ENCODE data around the gene IRS2. TPM values are rescaled to one million over a fixed set of nuclear protein-coding genes. Genes with fewer than 3 reads are reported as not detected.

The IRS2 gene
- total RNA-seq, 1 donor from 2014 or later = 20.1 TPM

GRCh38 chr13:109707742-109708617, 78.4 kb downstream of the IRS2 start:
- DNase-seq (ENCODE audit: low read depth) (no peak), FAIRE-seq (no peak)
- H3K4me1 Mint-ChIP-seq (ENCODE audit: low read depth, unreplicated experiment) = peaks cover 2% of the 10 kb centered on the region
- no peak overlapping the region for H3K27ac ChIP-seq (ENCODE audit: low read depth, low read length)
- no peak overlapping the region for H3K27ac Mint-ChIP-seq (ENCODE audit: unreplicated experiment)
- no peak overlapping the region for H3K9ac ChIP-seq (ENCODE audit: low read length)
- H3K4me1 ChIP-seq (ENCODE audit: insufficient read depth, low read length) = no peaks in the 10 kb centered on the region
- no peak overlapping the region for H2AFZ ChIP-seq (ENCODE audit: low read depth, low read length)
- H3K4me2 ChIP-seq (ENCODE audit: low read length) = no peak overlapping the region
- TF ChIP-seq, protein P1, sequence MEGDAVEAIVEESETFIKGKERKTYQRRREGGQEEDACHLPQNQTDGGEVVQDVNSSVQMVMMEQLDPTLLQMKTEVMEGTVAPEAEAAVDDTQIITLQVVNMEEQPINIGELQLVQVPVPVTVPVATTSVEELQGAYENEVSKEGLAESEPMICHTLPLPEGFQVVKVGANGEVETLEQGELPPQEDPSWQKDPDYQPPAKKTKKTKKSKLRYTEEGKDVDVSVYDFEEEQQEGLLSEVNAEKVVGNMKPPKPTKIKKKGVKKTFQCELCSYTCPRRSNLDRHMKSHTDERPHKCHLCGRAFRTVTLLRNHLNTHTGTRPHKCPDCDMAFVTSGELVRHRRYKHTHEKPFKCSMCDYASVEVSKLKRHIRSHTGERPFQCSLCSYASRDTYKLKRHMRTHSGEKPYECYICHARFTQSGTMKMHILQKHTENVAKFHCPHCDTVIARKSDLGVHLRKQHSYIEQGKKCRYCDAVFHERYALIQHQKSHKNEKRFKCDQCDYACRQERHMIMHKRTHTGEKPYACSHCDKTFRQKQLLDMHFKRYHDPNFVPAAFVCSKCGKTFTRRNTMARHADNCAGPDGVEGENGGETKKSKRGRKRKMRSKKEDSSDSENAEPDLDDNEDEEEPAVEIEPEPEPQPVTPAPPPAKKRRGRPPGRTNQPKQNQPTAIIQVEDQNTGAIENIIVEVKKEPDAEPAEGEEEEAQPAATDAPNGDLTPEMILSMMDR (IDR thresholded peaks at IDR 0.05; ENCODE audit: insufficient read depth, low read depth, low read length) = no peak
- no peak for TF ChIP-seq EZH2 (IDR thresholded peaks at IDR 0.05; ENCODE audit: insufficient read depth, low read length)
- no peaks in the 10 kb centered on the region for H3K36me3 ChIP-seq (ENCODE audit: insufficient read depth, low read length)
- H3K36me3 Mint-ChIP-seq (ENCODE audit: low read depth, unreplicated experiment) = peaks cover 6% of the 10 kb centered on the region
- H4K20me1 ChIP-seq (ENCODE audit: insufficient read depth, low read length) = no peaks in the 10 kb centered on the region
- no peaks in the 10 kb centered on the region for H3K9me3 ChIP-seq (ENCODE audit: insufficient read depth, low read depth, low read length)
- H3K27me3 Mint-ChIP-seq (ENCODE audit: low read depth, unreplicated experiment) = peaks cover 6% of the 10 kb centered on the region
- peaks cover 16% of the 10 kb centered on the region for H3K9me3 Mint-ChIP-seq (ENCODE audit: unreplicated experiment)
- H3K4me3 Mint-ChIP-seq (ENCODE audit: unreplicated experiment) = no peak overlapping the region
- no peaks in the 10 kb centered on the region for H3K79me2 ChIP-seq (ENCODE audit: insufficient read depth, low read length)
- H3K4me3 ChIP-seq (ENCODE audit: insufficient read depth, low read depth, low read length) = no peak overlapping the region
- H3K27me3 ChIP-seq (ENCODE audit: insufficient read depth, low read length) = no peaks in the 10 kb centered on the region

GRCh38 chr13:109707044-109707741, 79.2 kb downstream of the IRS2 start:
- no peak for DNase-seq (ENCODE audit: low read depth)
- Histone ChIP-seq H3K79me2 (ENCODE audit: insufficient read depth, low read length) (no peaks in the 10 kb centered on the region), H3K36me3 (ENCODE audit: insufficient read depth, low read length) (no peaks in the 10 kb centered on the region), H3K4me3 (ENCODE audit: insufficient read depth, low read depth, low read length) (no peak overlapping the region), H3K4me1 (ENCODE audit: insufficient read depth, low read length) (no peaks in the 10 kb centered on the region), H3K27me3 (ENCODE audit: insufficient read depth, low read length) (no peaks in the 10 kb centered on the region), H3K9me3 (ENCODE audit: insufficient read depth, low read depth, low read length) (no peaks in the 10 kb centered on the region), H3K4me2 (ENCODE audit: low read length) (no peak overlapping the region), H4K20me1 (ENCODE audit: insufficient read depth, low read length) (no peaks in the 10 kb centered on the region), H2AFZ (ENCODE audit: low read depth, low read length) (no peak overlapping the region), H3K9ac (ENCODE audit: low read length) (no peak overlapping the region), H3K27ac (ENCODE audit: low read depth, low read length) (no peak overlapping the region)
- peaks cover 6% of the 10 kb centered on the region for H3K36me3 Mint-ChIP-seq (ENCODE audit: low read depth, unreplicated experiment)
- FAIRE-seq = no peak
- H3K27ac Mint-ChIP-seq (ENCODE audit: unreplicated experiment) = peak overlapping the region; percentile 91
- H3K27me3 Mint-ChIP-seq (ENCODE audit: low read depth, unreplicated experiment) = peaks cover 6% of the 10 kb centered on the region
- no peak overlapping the region for H3K4me3 Mint-ChIP-seq (ENCODE audit: unreplicated experiment)
- H3K4me1 Mint-ChIP-seq (ENCODE audit: low read depth, unreplicated experiment) = peaks cover 2% of the 10 kb centered on the region
- H3K9me3 Mint-ChIP-seq (ENCODE audit: unreplicated experiment) = peaks cover 16% of the 10 kb centered on the region
- TF ChIP-seq EZH2 (IDR thresholded peaks at IDR 0.05; ENCODE audit: insufficient read depth, low read length) = no peak
- TF ChIP-seq, protein P1 (IDR thresholded peaks at IDR 0.05; ENCODE audit: insufficient read depth, low read depth, low read length) = no peak

Data from astrocyte (in vitro differentiated cells and primary cell).